NOMO-1 (cell line): Measurements from ENCODE around the gene LRRC27.
"Not testable (repeated sequence)": the region's sequence is repeated elsewhere in the genome, so short reads cannot be mapped to it uniquely, and the experiment has no call there.

Experiments
- DNase-seq, 2 experiments: peaks; one replicate each; lab custom pipeline; 2025; ENCODE audit not compliant: unreplicated experiment in 2 of 2; lab: John Stamatoyannopoulos, UW

The LRRC27 gene

DNA sequence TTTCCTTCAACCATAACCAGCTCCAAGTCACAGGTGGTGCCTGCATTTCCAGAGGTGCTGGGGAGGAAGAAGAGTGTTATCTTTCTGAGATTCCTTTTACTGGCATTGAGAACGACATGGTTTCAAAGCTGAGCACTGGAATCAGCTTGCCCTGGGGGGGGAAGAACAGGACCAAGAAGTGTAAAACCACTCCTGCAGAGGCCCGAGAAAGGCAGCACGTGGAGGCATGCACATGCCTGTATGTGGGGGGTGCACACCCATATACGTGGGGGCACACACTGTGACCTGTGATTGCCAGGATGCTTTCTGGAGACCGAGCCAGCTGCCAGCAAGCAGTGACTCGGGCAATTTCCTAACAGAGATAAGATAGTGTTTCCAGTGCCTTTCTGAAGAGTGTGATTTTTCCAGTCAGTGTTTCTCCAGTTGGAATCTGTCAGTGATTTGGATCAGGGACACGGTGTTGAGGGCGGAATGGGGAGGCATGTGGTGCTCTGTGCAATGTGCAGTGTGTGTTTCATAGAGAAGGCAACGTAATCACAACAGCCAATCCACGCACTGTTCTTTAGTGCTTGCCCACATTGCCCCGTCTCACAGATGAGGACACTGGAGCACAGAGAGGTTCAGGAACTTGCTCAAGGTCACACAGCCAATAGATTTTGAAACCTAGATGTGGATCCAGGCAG is 4.2 kb downstream of the LRRC27 start:
- DNase-seq, result no peak

DNA sequence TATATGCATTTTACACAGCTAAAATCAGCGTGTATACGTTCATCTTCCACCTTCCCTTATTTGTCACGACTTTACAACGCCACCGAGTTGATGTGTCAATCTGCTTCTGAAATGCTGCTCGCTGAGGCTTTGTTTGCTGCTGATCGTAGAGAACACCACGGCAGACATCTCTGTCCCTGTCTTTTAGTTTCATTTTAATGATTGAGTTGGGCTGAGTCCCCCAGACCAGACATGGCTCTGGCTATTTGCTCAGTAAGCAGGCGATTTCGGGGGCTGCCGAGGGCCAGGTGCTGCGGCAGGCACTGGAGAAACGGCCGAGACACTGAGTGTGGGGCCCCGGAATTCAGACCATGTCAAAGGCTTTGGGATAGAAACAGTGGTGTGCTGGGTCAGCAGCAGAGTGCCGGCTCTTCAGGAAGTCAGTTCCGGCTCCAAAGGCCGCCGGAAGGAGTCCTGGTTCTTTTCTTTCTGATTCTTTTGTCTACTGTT is 5.0 kb downstream of the LRRC27 start:
- DNase-seq, result peak; percentile 32 to 55

DNA sequence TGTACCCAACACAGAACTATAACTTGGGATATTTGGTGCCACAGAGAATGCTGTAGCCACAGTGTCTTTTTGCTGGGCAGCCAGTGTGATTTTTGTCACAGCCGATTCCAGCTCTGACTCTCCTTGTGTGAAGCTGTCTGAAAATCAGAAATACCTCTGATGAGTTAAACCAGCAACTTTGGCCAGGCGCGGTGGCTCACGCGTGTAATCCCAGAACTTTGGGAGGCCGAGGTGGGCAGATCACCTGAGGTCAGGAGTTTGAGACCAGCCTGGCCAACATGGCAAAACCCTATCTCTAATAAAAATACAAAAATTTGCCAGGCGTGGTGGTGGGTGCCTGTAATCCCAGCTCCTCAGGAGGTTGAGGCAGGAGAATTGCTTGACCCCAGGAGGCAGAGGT is 5.9 kb downstream of the LRRC27 start:
- DNase-seq, result not testable (repeated sequence)

DNA sequence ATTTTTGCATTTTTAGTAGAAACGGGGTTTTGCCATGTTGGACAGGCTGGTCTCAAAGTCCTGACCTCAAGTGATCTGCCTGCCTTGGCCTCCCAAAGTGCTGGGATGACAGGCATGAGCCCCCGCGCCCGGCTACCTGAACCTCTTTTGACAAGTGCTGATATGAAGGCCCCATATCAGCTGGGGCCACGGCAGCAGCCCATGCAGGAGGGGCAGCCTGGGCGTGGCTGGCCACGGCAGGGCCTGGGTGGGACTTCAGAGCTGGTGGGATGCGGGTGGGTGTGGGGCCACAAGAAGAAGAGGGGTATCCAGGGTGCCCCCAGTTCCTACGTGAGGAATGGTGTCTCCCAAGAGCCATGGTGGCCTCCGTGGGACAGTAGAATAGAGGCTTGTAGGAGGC is 6.9 kb downstream of the LRRC27 start:
- no peak for DNase-seq

DNA sequence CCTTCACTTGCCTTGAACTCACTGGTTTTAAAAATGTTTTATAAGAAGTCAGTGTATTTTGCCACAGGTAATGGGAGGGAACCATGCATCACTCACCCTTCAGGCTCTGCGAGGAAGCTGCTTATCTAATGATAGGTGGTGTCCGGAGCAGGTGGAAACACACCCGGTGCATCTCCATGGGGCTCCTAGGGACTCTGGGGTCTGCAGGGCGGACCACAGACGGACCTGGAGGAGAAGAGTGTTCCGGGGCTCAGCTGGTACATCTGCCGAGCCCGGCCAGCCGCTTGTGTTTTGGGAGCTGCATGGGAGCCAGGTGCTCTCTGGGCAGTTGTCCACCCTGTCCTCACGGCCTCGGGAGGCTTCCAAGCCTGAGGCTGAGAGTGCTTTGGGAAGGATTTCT is 7.3 kb downstream of the LRRC27 start:
- no peak for DNase-seq

DNA sequence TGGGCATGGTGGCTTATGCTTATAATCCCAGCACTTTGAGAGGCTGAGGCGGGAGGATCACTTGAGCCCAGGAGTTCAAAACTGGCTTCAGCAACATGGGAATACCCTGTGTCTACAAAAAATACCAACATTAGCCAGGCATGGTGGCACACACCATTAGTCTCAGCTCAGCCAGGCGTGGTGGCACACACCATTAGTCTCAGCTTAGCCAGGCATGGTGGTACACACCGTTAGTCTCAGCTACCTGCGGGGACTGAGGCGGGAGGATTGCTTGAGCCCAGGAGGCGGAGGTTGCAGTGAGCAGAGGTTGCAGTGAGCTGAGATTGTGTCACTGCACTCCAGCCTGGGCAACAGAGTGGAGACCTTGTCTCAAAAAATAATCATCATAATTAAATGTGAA is 9.0 kb downstream of the LRRC27 start:
- DNase-seq, result no peak

DNA sequence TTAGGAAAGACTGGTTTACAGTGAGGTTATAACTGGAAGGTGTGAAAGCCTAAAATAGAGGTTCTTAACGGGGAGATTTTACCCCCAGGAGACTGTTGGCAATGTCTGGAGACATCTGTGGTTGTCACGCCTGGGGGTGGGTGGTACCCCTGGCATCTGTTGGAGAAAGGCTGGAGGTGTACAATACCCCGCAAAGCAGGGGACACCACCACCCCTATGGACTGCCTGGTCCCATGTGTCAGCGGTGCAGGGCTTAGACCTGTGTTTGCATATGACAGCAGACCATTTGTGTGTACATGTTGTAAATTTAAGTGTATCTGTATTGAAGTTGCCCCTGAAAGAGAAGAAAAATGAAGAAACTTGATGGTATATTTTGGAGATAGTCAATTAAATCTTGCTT is 9.8 kb downstream of the LRRC27 start:
- DNase-seq, result no peak

DNA sequence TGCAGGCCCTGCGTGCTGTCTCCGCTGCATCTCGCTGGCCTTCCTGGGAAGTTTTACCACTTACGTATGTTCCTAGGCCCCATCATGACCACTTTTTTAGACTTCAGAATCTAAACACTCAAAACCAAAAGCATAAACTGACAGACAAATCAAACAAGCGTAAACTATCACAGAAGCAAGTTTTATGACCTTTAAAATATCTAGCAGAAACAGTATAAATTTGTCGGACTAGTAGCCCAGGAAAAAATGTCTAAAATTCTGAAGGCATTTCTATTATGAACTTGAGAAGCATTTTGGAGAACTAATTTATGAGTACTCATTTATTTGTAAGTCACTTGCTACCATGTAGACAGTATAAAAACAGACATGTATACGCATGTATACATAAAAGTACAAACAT is 10.6 kb downstream of the LRRC27 start:
- DNase-seq, result no peak

DNA sequence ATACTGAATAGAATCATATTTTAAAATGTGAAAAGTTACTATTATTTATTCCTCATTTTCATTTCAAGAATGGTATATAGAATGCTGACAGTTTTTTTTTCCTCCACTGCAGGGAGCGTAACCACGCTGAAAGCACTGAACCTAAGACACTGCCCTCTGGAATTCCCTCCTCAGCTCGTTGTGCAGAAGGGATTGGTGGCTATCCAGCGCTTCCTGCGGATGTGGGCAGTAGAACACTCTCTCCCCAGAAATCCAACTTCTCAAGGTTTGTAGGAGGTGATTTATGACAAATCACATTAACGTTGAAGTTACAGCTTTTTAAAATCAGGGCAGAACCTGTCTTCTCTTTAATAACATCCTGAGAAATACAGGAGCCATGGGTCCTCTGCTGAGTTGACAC is 12.4 kb downstream of the LRRC27 start:
- DNase-seq, result no peak

DNA sequence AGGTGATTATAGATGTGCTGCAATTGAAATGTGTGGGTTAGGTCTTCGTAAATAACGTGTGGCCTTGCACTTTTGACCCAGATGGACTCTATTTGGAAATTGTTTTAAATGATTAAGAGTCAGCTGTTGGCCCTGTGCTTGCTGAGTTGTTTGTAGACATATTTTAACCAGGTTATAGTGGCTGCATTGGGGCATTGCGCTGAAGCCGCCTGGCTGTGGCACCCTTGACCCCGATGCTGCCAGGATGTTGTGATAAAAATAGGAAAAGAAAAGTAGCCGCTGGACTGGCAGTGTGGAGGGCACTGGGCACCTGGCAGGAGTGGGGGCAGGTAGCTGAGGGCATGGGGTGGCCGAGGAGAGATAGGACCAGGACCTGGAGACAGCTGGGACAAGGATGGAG is 13.4 kb downstream of the LRRC27 start:
- DNase-seq, result no peak

DNA sequence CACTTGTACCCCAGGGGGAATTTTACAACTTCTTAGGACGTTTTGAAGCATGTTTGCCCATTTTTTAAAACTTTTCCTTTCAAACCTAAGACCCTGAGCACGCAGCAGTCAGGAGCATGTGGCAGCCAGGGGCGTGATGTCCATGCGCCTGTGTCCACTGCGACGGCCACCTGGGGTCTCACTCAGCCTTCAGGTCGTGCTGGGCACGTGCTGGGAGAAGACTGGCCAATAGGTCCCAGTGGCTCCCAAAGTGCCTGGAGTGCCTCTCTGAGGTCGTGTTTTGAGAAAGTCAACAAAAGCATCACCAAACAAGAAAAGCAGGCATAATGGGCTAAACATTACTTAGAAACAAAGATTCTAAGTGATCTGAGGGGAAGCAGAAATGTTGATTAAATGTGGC is 14.8 kb downstream of the LRRC27 start:
- DNase-seq, result no peak

DNA sequence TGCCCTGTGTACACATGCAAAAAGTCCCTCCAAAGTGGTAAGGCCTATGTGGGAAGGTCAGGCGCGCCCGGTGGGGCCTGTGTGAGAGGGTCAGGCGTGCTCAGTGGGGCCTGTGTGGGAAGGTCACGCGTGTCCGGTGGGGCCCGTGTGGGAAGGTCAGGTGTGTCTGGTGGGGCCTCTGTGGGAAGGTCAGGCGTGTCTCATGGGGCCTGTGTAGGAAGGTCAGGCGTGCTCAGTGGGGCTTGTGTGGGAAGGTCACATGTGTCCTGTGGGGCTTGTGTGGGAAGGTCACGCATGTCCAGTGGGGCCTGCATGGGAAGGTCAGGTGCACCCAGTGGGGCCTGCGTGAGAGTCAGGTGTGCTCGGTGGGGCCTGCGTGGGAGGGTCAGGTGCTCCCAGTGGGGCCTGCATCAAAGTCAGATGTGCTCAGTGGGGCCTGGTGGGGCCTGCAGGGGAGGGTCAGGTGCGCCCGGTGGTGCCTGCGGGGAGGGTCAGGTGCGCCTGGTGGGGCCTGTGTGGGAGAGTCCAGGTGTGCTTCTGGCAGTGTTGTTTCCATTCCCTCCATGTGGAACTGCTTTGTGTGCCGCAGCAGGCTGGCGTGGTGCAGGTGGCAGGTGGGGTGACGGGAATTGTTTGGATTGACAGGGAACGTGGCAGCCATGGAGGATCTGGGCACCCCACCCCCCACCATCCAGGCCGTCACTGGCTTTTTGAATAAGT is 15.4 kb downstream of the LRRC27 start:
- no peak for DNase-seq

DNA sequence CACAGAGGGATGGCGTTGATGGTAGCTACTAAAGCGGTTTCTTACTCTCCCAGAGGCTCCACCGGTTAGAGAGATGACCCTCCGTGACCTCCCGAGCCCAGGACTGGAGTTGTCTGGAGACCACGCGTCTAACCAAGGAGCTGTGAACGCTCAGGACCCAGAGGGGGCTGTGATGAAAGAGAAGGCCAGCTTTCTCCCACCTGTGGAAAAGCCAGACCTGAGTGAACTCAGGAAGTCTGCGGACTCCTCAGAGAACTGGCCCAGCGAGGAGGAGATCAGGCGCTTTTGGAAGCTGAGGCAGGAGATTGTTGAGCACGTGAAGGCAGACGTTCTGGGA is 15.9 kb downstream of the LRRC27 start:
- no peak for DNase-seq

DNA sequence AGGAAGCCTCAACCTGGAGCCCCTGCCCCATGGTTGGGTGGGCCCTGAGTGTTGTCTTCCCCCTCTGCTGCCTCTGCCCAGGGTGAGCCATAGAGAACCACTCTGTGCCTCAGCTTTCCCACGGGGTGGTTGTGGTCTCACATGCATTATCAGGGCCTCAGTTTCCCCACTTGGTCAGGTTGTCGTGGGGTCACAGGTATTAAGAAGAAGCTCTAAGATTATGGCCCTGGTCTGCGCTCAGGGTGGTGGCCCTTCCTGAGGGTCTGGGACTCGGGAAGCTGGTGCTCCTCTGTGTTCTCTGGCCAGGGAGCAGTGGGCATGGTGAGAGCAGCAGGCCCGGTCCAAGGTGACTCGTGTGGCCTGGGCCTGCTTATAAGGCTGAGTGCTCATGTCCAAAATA is 17.8 kb downstream of the LRRC27 start:
- no peak for DNase-seq

DNA sequence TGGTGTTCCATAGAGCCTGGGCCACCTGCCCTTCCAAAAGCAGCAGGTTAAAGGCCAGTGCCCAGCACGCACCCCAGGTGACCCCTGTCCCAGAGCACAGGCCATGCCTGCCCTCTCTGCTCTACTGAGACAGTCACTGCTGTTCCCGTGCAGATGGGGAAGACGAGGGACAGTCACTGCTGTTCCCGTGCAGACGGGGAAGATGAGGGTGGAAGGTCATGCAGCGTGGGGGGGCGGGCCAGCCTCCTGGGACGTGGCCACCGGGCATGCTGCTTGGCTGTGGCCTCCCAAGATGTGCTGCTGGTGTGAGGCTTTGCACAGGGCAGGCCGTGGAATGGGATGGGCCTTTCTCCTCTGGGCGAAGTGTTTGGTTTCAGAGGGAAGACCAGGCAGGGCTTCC is 18.4 kb downstream of the LRRC27 start:
- no peak for DNase-seq

DNA sequence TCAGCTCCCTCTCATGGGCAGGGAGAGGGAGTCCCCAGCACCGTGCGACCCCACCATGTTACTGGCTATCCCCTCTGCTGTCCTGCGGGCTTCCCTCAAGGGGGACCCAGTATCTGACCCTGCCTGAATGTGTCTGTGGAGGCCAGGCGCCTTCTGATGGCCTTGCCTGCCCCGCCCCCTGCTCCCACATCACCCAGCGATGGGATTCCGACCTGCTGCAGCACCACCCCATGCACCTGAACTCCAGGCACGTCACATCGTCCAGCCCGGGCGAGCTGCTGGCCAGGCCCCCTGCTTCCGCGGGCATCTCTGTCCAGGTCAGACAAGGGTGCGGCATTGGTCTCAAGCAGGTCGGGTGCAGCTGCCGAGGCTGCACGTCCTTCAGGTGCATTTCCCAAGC is 19.0 kb downstream of the LRRC27 start:
- no peak for DNase-seq

DNA sequence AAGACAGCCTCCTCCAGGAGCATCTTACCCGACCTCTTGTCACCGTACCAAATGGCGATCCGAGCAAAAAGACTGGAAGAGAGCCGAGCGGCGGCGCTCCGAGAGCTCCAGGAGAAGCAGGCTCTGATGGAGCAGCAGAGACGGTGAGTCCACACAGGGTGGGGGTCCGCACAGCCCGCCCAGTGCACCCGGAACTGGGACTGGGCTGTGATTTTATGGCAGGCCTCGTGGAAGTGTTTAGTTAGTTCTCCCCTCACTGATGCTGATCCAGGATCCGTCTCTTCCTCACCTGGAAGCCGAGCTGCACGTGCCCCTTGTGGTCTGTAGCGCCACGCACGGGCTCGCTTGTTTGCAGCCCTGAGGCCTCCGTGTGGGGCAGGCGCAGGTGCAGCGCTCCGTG is 19.6 kb downstream of the LRRC27 start:
- no peak for DNase-seq

DNA sequence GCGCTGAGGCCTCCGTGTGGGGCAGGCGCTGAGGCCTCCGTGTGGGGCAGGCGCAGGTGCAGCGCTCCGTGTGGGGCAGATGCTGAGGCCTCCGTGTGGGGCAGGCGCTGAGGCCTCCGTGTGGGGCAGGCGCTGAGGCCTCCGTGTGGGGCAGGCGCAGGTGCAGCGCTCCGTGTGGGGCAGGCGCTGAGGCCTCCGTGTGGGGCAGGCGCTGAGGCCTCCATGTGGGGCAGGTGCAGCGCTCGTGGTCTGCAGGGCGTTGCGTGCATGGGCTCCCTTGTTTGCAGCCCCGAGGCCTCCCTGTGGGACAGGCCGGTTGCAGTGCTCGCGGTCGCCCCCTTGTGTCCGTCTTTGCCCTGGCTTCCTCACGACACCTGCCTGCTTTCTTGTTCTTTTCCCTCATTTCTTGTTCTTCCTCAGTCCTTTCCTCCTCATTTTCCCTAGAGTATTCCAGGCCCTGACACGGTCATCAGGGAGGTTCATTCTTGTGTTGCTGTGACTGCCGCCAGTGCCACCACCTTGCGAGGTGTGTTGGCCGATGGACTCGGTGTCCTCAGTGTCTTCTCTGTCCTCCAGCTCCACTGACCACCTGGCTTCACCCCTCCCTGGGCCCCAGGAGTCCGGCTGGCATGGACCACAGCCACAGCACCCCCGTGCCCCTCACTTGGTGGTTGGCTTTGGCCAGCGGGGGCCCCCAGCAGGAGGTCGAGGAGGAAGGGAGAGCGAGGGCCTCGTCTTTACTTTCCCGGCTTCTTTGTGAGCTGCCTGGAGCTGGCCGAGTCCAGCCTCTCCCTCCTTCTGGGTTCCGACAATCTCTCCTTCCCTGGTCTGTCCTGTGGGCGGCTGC is 20.7 kb downstream of the LRRC27 start:
- DNase-seq, result peak; percentile 32 to 35

DNA sequence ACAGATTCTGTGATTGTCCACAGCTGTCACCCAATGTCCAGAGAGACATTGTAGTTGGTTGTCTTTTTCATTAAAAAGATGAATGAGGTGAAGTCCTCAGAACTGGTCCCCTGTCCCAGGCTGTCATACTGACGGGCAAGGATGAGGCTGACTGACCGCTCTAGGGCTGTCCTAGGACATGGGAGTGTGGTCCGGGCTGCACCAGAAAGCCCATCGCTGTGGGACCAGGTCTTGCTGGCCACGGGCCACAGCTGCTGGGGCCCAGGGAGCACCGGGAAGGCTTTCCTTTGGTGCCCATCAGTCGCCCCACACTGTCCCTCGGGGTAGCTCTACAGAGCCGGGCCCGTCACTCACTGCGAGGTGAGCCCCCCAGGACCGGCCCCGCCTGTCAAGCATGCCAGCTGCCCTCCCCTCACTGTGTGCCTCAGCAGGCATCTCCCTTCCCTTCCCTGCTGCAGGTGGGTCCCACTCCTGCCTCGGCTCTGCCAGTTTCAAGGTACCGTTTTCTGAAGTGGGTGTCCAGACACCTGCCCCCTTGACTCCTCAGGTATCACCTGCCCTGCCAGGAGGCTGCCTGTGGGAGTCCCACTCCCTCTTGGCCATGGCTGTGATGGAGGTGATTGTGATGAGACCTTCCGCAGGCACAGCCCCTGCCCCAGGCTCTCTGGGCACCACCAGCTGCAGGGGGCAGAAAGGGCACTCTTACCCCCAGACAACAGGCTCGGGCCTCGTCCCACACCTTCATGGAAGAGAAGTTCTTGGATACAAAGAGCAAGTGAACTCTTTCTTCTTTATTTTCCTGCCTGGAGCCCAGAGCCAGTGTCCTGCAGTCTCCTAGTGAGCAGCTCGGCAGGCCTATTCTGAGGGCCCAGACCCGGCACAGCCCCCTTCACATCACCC is 21.7 kb downstream of the LRRC27 start:
- DNase-seq, result no peak

DNA sequence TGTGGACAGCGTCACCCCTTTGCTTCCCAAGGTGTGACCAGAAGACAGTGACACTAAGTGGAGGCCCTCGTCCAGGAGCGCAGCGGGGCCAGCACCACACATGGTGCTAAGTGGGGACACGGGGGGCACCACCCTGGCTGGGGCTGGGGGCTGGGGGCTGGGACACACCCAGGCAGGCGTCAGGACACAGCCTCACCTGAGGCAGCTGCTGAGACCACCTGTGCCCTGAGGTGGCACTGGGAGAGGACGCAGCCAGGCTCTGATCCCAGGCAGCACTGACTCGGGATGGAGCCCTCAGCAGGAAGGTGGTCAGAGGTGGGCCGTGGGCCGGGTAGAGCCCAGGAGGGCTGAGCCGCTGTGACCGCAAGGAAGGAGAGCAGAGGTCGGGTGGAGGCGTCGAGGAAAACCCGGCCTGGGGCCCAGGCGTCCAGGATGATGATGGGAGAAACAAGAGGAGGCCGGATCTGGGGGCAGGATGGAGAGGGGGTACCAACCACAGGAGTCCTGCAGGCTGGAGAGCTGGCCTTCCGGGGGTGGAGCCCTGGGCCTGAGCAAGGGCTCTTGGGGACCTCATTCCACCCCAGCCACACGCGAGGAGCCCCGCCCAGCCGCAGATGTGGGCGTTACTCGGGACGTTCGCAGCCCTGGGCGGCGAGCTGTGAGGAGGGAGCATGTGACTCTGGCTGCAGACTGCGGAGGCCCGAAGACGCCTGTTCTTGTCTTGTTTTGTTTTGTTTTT is 22.5 kb downstream of the LRRC27 start:
- DNase-seq, result no peak
